Stimulated activated CD8-positive, alpha-beta memory T cell treated with anti-CD3 and anti-CD28 coated beads, Interleukin-2, amount 100 ng/mL, for 48 hours (primary cell): ENCODE data around the gene ZC3HAV1.
A peak's percentile ranks its signal among the peaks of the same experiment; 100 is the strongest.
"Not testable (repeated sequence)": the region's sequence is repeated elsewhere in the genome, so short reads cannot be mapped to it uniquely, and the experiment has no call there.

ENCODE experiments used
- DNase-seq, 2 donors: peaks; one replicate each; pipeline ENCODE4 v3.0.0-alpha.2; 2020; ENCODE audit warnings: low read depth in 2 of 2

Gene ZC3HAV1

GRCh38 chr7:139109188-139109982 is at the start of gene ZC3HAV1:
Gene ZC3HAV1, minus strand, starts transcription at chr7:139109720. Its CDS starts 389 bp downstream, at chr7:139109331.
- peak; percentile 74 to 76 for DNase-seq

GRCh38 chr7:139153832-139154231 is 44.3 kb upstream of the ZC3HAV1 start:
- no peak for DNase-seq

GRCh38 chr7:139152149-139152548 is 42.6 kb upstream of the ZC3HAV1 start:
- no peak for DNase-seq

- DNase-seq, result no peak
Observed at GRCh38 chr7:139139150-139139549, 29.6 kb upstream of the ZC3HAV1 start.

- DNase-seq, result peak; percentile 79 to 85
Observed at GRCh38 chr7:139133335-139134139, 24.0 kb upstream of the ZC3HAV1 start.

GRCh38 chr7:139132887-139133286 is 23.4 kb upstream of the ZC3HAV1 start:
- DNase-seq, result no peak

- no peak for DNase-seq
Observed at GRCh38 chr7:139131601-139132041, 22.1 kb upstream of the ZC3HAV1 start.

- DNase-seq, result not testable (repeated sequence)
Observed at GRCh38 chr7:139129814-139130213, 20.3 kb upstream of the ZC3HAV1 start.

GRCh38 chr7:139127648-139128047 is 18.1 kb upstream of the ZC3HAV1 start:
- no peak for DNase-seq

GRCh38 chr7:139125657-139126056 is 16.1 kb upstream of the ZC3HAV1 start:
- DNase-seq, result no peak

GRCh38 chr7:139124995-139125394 is 15.5 kb upstream of the ZC3HAV1 start:
- DNase-seq, result not testable (repeated sequence)

GRCh38 chr7:139124084-139124914 is 14.8 kb upstream of the ZC3HAV1 start:
- DNase-seq, result no peak

GRCh38 chr7:139119486-139119849 is 9.9 kb upstream of the ZC3HAV1 start:
- no peak for DNase-seq

- DNase-seq, result no peak
Observed at GRCh38 chr7:139118805-139119485, 9.4 kb upstream of the ZC3HAV1 start.

GRCh38 chr7:139118234-139118804 is 8.8 kb upstream of the ZC3HAV1 start:
- no peak for DNase-seq

- no peak for DNase-seq
Observed at GRCh38 chr7:139117599-139118233, 8.2 kb upstream of the ZC3HAV1 start.

- DNase-seq, result no peak
Observed at GRCh38 chr7:139116999-139117398, 7.5 kb upstream of the ZC3HAV1 start.

- no peak for DNase-seq
Observed at GRCh38 chr7:139115104-139115503, 5.6 kb upstream of the ZC3HAV1 start.

GRCh38 chr7:139114585-139114984 is 5.1 kb upstream of the ZC3HAV1 start:
- DNase-seq, result no peak

GRCh38 chr7:139114018-139114417 is 4.5 kb upstream of the ZC3HAV1 start:
- no peak for DNase-seq
